Lung (tissue), 13 donors: ENCODE data around the gene CD79A. TPM values are rescaled to one million over a fixed set of nuclear protein-coding genes. Genes with fewer than 3 reads are reported as not detected.

Experiments
- ATAC-seq: fragments of 200-7000 bp; cut with Tn5 transposase; one replicate; pipeline ENCODE4 v1.9.1; 2020; ENCODE audit warnings: moderate number of reproducible peaks; ENCODE audit not compliant: insufficient read depth, low FRiP score
- DNase-seq, 3 donors: peaks; one replicate each; pipeline ENCODE4 v3.0.0-alpha.2; 2013 to 2017
- H3K27ac ChIP-seq, 2 donors: one replicate each; pipeline ENCODE4 v1.5.1; 2013; ENCODE audit warnings: mild to moderate bottlenecking in 2 of 2, moderate library complexity in 2 of 2, control low read depth in 1 of 2, inconsistent platforms in 1 of 2, low read depth in 1 of 2, low read length in 1 of 2
- H3K27me3 ChIP-seq, 3 donors: one replicate each; pipeline ENCODE4 v1.5.1; 2013; ENCODE audit warnings: low read length in 2 of 3; ENCODE audit not compliant: control insufficient read depth in 3 of 3, insufficient read depth in 3 of 3
- H3K36me3 ChIP-seq, 4 donors: one replicate each; pipeline ENCODE4 v1.5.1; 2013; ENCODE audit warnings: low read length in 4 of 4, mild to moderate bottlenecking in 1 of 4, moderate library complexity in 1 of 4; ENCODE audit not compliant: control insufficient read depth in 4 of 4, insufficient read depth in 4 of 4
- H3K4me1 ChIP-seq, 5 donors: one replicate each; pipeline ENCODE4 v1.5.1; 2013; ENCODE audit warnings: low read length in 5 of 5, mild to moderate bottlenecking in 2 of 5, moderate library complexity in 1 of 5; ENCODE audit not compliant: control insufficient read depth in 5 of 5, insufficient read depth in 5 of 5
- H3K4me3 ChIP-seq: one replicate; pipeline ENCODE4 v1.5.1; 2013; ENCODE audit warnings: mild to moderate bottlenecking, control low read depth, moderate library complexity
- H3K9ac ChIP-seq, 2 donors: one replicate each; pipeline ENCODE4 v1.5.1; 2013; ENCODE audit warnings: low read length in 2 of 2, control low read depth in 1 of 2; ENCODE audit not compliant: insufficient read depth in 1 of 2
- H3K9me3 ChIP-seq, 4 donors: one replicate each; pipeline ENCODE4 v1.5.1; 2013; ENCODE audit warnings: low read length in 3 of 4, mild to moderate bottlenecking in 1 of 4, moderate library complexity in 1 of 4; ENCODE audit not compliant: control insufficient read depth in 4 of 4, insufficient read depth in 3 of 4
- WGBS, 2 donors: extraction: QIAGEN DNeasy Blood & Tissue Kit; methylation state at CpG; one replicate each; pipeline ENCODE4 v1.1.7; 2013; 5-methylcytosine and 5-hydroxymethylcytosine counted together
- polyA plus RNA-seq, 2 donors: library from polyadenylated mRNA; stranded (reverse); fragments of 200-250 nt; gene quantifications; one replicate each; pipeline ENCODE4 v1.2.1, GENCODE V29; 2013
- small RNA-seq: library from RNA; depleted of rRNA; stranded (forward); fragments of <200 nt; gene quantifications from one replicate; pipeline ENCODE3, GENCODE V24; 2014; ENCODE audit warnings: low replicate concordance
- total RNA-seq, 2 donors: library from RNA; depleted of rRNA in 1 of 2; stranded (reverse); fragments of >200 nt in 1 of 2; gene quantifications; one replicate each; pipeline ENCODE4 v1.2.1, GENCODE V29; 2014 to 2021
- TF ChIP-seq, protein P1 (sequence below): IDR thresholded peaks from 2 replicates; pipeline ENCODE4 v1.5.1; 2012; ENCODE audit warnings: mild to moderate bottlenecking; ENCODE audit errors: control extremely low read depth, extremely low read depth
- donor health status: control.
- donor health status: control.
- donor health status: Bipolar disorder and iron deficiency.
- donor health status: healthy.
- donor health status: DM: yes; HTN: yes; CAD: no.

Gene CD79A
- total and polyA plus RNA-seq, 4 donors: 1.4 to 14.8 (median 5.9) TPM

DNA sequence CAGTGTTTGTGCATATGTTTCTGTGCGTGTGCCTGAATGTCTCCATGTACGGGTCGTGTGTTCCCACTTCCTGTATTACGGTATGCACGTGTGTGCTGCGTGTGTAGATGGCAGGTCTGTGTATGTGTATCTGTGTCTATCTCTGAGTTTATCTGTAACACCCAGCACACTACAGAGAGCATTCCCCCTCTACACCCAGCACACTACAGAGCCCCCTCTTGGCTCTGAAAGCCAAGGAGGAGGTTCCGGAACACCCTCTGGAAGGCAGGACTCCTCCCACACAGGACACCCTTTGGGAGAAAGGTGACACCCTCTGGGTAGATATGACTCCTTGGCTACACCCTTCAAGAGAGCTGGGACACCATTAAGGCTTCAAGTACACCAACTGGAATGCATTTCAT, 53.2 kb downstream of the CD79A start:
- Histone ChIP-seq H3K36me3 (no peaks in the 10 kb centered on the region), H3K4me3 (no peak overlapping the region), H3K9ac (no peak overlapping the region), H3K27me3 (peaks cover 0 to 89% (median 79%) of the 10 kb centered on the region in 3 donors), H3K4me1 (peaks cover 0 to 6% (median 2%) of the 10 kb centered on the region in 5 donors), H3K9me3 (peaks cover 0 to 5% (median 0%) of the 10 kb centered on the region in 4 donors), H3K27ac (no peak overlapping the region)
- no peak for ATAC-seq
- no peak for DNase-seq
- TF ChIP-seq, protein P1, sequence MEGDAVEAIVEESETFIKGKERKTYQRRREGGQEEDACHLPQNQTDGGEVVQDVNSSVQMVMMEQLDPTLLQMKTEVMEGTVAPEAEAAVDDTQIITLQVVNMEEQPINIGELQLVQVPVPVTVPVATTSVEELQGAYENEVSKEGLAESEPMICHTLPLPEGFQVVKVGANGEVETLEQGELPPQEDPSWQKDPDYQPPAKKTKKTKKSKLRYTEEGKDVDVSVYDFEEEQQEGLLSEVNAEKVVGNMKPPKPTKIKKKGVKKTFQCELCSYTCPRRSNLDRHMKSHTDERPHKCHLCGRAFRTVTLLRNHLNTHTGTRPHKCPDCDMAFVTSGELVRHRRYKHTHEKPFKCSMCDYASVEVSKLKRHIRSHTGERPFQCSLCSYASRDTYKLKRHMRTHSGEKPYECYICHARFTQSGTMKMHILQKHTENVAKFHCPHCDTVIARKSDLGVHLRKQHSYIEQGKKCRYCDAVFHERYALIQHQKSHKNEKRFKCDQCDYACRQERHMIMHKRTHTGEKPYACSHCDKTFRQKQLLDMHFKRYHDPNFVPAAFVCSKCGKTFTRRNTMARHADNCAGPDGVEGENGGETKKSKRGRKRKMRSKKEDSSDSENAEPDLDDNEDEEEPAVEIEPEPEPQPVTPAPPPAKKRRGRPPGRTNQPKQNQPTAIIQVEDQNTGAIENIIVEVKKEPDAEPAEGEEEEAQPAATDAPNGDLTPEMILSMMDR: no peak
- WGBS, 2 donors: 11 to 26% methylated on average over 7 of the region's 7 CpGs

Small RNA genes lying within 50 kb of the gene (small RNA-seq; reads per million reads assigned to genes)
- not detected for gene MIR6797

Other genes starting within 250 kb of the CD79A start
- under 1 TPM; 0.11 to 0.37 TPM for gene CEACAM7, start 189.0 kb upstream of the CD79A start, total RNA-seq
- under 1 TPM; 0.15 to 0.41 TPM for gene CEACAM7, start 189.0 kb upstream of the CD79A start, polyA plus RNA-seq
- 10 to 100 TPM in 1 of 2 donors, under 1 TPM in 1; 0.11 to 37.9 TPM for gene CEACAM5, start 168.7 kb upstream of the CD79A start, total RNA-seq
- gene CEACAM5, start 168.7 kb upstream of the CD79A start, polyA plus RNA-seq: 1 to 10 TPM; 5.6 to 6.7 TPM
- 100 to 1,000 TPM in 1 of 2 donors, 1 to 10 TPM in 1; 5.2 to 280 TPM for gene CEACAM6, start 121.7 kb upstream of the CD79A start, total RNA-seq
- 100 to 1,000 TPM; 101 to 185 TPM for gene CEACAM6, start 121.7 kb upstream of the CD79A start, polyA plus RNA-seq
- 1 to 10 TPM; 3.1 to 4.3 TPM for gene CEACAM3, start 80.7 kb upstream of the CD79A start, total RNA-seq
- gene CEACAM3, start 80.7 kb upstream of the CD79A start, polyA plus RNA-seq: 10 to 100 TPM in 1 of 2 donors, 1 to 10 TPM in 1; 1.2 to 21.9 TPM
- not detected for gene LYPD4, start 32.6 kb upstream of the CD79A start, total RNA-seq
- not detected for gene LYPD4, start 32.6 kb upstream of the CD79A start, polyA plus RNA-seq
- gene DMRTC2, start 32.2 kb upstream of the CD79A start, total RNA-seq: not detected
- under 1 TPM in 1 of 2 donors, not detected in 1; 0.03 TPM for gene DMRTC2, start 32.2 kb upstream of the CD79A start, polyA plus RNA-seq
- 1,000 to 10,000 TPM; 1,039 to 1,726 TPM for gene RPS19, start 17.0 kb upstream of the CD79A start, total RNA-seq
- 1,000 to 10,000 TPM; 1,953 to 4,419 TPM for gene RPS19, start 17.0 kb upstream of the CD79A start, polyA plus RNA-seq
- gene ARHGEF1, start 5.9 kb downstream of the CD79A start, total RNA-seq: 100 to 1,000 TPM in 1 of 2 donors, 10 to 100 TPM in 1; 55.4 to 231 TPM
- 100 to 1,000 TPM; 138 to 215 TPM for gene ARHGEF1, start 5.9 kb downstream of the CD79A start, polyA plus RNA-seq
- under 1 TPM in 1 of 2 donors, not detected in 1; 0.67 TPM for gene ERFL, start 51.2 kb downstream of the CD79A start, total RNA-seq
- gene ERFL, start 51.2 kb downstream of the CD79A start, polyA plus RNA-seq: under 1 TPM; 0.16 to 0.37 TPM
- 100 to 1,000 TPM in 1 of 2 donors, 10 to 100 TPM in 1; 87.9 to 284 TPM for gene RABAC1, start 82.0 kb downstream of the CD79A start, total RNA-seq
- gene RABAC1, start 82.0 kb downstream of the CD79A start, polyA plus RNA-seq: 100 to 1,000 TPM; 242 to 291 TPM
- gene ATP1A3, start 117.0 kb downstream of the CD79A start, total RNA-seq: under 1 TPM; 0.09 to 0.40 TPM
- gene ATP1A3, start 117.0 kb downstream of the CD79A start, polyA plus RNA-seq: under 1 TPM; 0.10 to 0.16 TPM
- gene GRIK5, start 192.9 kb downstream of the CD79A start, total RNA-seq: 1 to 10 TPM in 1 of 2 donors, under 1 TPM in 1; 0.83 to 1.6 TPM
- under 1 TPM; 0.26 TPM for gene GRIK5, start 192.9 kb downstream of the CD79A start, polyA plus RNA-seq
- gene ZNF574, start 198.9 kb downstream of the CD79A start, total RNA-seq: 10 to 100 TPM; 11.5 to 13.7 TPM
- 1 to 10 TPM; 6.8 to 8.6 TPM for gene ZNF574, start 198.9 kb downstream of the CD79A start, polyA plus RNA-seq